GM19099 (cell line): Measurements from ENCODE around the gene CSRP1.

ENCODE experiments used
- POLR2A ChIP-seq: IDR thresholded peaks from 3 replicates; pipeline ENCODE4 v1.6.1; 2011; ENCODE audit warnings: low read depth; ENCODE audit not compliant: insufficient read length; ENCODE audit errors: extremely low read depth

Gene CSRP1

DNA sequence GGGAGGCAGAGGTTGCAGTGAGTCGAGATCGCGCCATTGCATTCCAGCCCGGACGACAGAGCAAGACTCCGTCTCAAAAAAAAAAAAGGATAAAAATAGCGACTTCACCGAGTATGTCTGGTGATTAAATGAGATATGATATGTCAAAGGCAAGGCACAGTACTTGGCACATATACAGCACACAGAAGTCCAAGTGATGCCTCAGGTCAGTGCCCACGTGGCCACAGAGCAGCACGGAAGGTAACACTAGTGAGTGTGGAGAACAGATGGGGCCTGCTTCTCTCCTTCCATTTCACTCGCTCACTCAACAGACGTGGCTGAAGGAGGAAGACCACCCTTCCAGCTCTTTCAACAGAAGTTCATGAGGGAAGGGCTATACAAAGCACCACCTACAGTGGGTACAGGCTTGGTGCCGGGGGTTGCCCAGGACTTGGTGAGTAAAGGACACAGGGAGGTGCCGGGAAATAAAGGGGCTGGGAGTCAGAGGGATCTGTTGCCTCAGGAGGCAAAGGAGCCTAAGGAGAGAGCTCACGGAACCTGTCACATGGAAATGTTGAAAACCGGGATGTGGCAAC, 8.9 kb downstream of the CSRP1 start:
- TF ChIP-seq POLR2A: no peak

DNA sequence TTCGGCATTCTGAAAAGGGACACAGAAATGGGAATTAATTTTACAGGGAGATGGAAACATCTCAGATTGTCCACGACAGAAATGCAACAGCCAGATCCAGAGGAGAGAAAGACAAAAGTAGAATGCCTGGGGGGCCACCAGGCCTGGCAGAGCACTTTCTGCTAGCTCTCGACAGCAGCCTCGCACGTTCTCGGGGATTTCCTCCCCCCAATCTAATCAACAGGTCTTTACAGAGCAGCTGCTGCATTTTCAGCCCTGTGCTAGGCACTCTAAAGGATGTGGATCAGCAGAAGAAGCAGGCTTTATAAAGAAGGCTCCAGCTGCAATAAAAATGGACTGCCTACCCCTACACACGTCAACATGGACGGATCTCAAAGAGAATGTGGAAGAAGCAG, 10.6 kb downstream of the CSRP1 start:
- no peak for TF ChIP-seq POLR2A

DNA sequence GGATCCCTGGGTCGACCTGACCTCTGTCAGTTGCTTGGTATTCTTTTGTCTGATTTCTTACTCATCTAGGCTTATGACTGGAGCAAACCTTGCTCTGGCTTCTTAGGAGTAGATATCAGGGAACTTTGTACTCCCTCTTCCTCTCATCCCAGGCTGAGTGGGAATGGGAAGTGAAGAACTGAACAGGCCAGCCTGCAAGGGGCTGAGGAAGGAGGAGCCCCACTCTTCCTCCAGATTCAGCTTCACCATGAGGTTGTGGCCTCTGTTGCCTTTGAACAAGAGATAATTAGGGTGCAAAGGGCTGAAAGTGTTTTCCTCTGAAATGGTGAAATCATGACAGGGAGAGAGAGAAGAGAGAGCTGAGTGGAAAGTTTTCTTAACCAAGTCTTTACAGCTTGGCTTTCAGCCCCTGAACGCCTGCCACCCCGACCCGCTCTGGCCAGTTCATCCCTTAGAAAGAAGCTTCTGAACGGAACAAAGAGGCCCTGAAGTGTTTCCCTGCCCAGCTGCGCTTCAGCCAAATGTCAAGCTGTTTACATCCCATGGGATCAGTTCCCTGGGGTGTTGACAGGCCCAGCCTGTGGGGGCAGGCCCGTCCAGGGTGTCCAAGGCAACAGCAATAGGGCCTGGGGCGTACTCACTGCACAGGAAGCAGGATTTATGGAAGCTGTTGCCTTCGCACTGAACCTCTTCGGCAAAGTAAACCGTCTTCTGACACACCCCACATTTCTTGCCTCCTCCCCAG, 11.2 kb downstream of the CSRP1 start:
- no peak for TF ChIP-seq POLR2A

DNA sequence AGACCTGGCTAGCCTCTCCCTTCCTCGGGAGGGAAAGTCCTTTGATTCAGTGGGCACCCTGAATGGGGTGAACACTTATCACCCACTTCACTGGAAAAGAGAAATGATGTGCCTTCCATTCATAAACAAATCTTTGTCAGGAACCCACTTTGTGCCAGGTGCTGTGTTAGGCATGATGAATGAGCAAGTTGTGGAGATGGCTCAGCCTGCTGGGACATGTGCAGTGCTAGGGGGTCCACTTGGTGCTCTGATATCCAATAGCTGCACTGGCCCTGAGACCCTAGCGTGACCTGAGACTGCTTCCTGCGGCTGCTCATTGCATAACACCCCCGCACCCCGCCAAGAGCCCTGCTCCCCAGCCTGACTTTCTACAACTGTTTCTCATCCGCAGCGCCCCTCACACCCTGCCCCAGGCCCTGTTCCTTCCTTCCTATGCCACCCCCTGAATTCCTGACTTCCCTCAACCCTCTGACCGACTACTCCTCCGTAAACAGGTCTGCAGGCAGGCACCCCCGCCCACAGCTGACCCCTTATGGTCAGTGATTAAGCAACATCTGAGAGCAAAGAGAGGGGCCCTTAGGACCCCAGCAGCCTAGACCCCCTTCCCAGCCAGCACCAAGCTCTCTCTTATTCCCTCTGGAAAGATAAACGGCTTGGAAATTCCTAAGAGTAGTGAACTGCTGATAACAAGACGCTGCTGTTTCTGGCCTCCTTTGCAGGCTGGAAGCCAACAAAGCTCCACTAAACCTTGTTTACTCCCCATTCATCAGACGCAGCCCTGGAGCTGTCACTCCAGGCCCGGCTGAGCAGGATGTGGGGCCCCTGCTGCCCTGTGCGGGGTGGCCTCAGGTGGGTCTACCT, 12.9 kb downstream of the CSRP1 start:
- no peak for TF ChIP-seq POLR2A

DNA sequence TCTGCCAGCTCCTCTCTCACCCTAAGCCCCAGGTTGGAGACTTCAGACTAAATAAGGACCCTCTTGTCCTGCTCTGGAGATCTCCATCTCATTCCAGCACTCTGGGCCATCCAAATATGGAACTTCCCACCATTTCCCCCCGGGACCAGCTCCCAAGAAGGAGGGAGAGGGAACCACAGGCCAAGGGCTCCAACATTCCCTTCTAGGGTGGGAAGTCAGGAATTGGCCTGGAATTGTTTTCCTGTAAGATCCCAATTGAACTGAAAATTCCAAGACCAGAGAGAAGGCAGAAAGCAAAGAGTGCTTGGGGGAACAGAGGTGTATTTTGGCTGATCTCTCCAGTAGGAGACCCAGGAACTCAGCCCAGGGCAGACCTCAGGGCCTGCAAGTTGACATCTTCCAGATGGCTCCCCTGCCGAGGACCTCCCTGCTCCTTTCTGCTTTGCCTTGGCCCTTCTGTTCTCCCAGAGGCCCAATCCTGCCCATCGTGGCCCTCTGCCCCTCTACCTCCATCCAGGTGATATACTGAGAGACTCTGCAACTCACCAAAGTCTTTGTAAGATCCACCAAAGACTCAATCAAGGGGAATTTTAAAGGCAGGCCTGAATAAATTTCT, 14.9 kb downstream of the CSRP1 start:
- TF ChIP-seq POLR2A: no peak

DNA sequence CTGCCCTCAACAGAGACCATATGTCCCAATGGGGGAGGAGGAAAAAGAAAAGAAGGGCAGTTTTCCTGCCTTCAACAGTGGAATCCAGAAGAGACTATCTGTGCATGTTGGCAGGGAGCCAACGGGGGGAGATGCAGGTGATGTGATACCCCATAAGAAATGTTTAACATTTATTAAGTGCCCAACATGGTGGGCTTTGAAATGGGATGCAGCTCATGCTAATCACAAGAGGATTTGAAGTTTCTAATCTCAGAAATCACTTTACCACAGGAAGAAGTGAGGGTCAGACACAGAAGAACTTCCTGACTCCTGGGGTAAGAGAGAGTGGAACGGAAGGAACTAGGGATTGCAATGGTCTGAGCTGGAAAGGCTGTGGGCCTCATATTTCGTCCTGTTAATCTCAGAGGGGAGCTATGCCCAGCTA, 16.2 kb downstream of the CSRP1 start:
- TF ChIP-seq POLR2A: no peak

DNA sequence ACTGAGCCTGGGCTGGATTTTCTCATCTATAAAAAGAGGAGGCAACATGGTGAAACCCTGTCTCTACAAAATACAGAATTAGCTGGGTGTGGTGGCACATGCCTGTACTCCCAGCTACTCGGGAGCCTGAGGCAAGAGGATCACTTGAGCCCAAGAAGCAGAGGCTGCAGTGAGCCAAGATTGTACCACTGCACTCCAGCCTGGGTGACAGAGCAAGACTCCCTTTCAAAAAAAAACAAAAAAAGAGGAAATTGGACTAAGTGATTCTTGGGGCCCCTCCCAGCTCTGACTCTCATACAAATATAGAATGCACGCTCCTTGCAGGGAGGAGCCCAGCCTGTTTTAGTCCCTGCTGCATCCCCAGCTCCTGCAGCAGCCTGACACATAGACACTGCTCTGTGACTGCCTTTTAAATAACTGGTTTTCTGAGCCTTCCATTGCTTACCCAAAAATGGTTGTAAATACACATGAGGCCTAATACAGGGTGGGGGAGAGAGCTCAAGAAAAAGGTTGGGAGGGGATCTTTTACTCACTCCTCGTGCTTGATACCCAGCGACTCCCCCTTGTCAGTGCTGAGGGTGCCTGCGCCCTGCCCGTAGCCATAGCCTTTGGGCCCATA, 17.2 kb downstream of the CSRP1 start:
- TF ChIP-seq POLR2A: no peak

DNA sequence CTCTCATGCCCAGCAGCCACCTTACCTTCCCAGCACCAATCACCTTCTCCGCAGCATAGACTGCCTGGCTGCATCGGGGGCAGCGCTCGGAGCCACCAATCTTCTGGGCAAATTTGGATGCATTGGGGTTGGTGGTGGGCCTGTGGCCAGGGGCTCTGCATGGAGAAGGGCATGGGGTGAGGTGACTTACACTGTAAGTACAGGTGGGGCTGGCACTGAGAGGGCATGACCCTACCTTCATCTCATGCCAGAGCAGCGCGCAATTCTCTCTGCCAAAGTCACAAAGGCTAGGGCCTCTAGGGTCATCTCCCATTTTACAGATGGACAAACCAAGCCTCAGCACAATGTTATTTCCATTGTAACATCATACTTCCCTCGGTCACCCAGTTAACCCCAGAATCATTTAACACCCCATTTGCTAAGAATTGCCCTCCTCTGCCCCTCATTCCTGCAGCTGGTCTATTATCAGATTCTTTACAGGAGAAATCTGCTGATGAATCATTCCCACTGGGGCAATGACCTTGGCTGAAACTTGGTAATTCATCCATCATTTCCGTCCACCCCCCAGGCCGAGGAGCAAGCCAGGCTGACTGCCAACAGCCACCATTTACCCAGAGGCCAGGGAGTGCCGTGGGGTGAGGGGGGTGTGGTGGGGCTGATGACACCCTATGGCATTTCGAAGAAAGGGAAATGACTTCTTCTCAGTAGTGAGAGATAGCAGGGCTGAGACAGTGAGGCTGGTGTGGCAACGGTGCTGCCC, 17.9 kb downstream of the CSRP1 start:
- TF ChIP-seq POLR2A: no peak

DNA sequence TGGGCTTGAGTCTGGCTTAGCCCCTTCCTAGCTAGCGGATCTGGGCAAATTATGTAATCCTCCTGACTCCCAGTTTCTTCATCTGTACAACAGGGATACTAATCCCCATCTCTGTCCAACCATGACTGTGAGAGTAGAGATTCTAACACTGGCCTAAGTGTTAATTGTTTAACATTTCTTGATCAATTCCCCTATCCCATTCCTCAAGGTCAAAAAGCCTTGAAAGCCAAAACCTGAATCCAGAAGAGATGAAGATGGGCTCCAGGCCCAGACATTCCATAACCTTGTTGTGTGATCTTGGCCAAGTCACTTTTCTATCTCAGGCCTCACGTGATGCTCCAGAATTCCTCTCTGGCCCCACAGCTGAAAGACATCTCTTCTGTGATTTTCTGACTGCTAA, 19.2 kb downstream of the CSRP1 start:
- no peak for TF ChIP-seq POLR2A

DNA sequence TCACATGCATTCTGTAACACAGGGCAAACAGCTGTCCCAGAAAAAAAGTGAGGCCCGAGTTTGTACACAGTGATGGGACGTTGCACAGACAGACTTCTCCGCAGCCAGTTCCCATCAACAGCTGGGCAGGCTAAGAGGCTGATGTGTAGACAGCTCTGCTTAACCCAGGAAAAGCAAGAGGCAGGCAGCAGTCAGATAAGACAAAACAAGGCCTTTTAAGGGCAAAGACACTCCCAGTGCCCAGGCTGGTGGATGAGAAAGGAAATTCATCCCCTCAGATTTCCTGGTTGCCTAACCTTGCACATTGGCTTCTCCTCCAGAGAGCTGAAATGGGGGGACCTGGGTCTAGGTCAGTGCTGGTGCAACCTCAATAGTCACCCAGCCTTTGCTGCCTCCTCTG, 20.7 kb downstream of the CSRP1 start:
- TF ChIP-seq POLR2A: no peak

DNA sequence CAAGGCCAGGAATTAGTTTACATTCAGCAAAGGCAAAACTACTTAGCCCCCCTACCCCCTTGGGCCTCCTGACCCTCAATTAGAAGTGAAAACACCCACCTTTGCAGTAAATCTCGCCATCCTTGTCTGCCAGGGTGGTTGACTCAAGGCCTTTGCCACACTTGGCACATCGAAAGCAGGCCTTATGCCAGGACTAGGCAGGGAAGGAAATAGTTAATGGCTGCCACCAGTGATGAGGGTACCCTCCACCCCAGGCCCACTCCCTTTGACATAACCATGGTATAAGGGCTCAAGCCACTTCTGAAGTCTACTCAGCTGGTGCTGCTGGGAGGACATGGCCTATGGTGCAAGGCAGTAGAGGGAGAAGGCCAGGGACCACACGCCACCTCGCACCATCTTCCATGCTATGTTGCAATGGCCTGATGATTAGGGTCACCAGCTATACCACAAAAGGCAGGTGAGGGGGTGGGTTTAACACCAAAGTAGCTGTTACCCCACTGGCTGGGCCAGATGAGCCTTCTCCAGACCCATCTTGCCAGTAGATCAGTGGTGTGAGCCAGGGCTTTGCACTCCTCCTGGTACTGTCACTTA, 21.6 kb downstream of the CSRP1 start:
- TF ChIP-seq POLR2A: no peak

DNA sequence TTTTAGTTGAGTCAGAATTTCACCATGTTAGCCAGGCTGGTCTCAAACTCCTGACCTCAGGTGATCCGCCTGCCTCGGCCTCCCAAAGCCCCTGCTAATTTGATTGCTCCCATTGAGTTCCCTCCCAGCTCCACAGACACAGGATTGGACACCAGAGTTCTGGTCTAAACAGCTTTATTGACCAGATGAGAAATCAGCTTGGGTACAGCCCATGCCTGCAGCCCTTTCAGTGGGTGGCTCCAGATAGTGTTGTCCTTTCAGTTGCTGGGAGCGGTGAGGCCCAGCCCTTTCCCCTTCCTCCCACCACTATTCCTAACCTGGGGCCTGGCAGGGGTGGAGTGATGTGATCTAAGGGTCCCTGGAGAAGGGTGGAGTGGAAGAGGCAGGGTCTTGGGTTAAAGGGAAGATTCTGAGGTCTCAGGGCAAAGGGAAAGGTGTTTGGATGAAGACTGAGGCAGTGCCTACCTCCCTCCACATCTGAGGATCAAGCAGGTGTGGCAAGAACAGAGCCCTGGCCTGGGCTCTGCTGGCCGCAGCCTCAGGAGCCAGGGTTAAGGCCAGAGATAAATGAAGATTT, 23.5 kb downstream of the CSRP1 start:
- TF ChIP-seq POLR2A: no peak

DNA sequence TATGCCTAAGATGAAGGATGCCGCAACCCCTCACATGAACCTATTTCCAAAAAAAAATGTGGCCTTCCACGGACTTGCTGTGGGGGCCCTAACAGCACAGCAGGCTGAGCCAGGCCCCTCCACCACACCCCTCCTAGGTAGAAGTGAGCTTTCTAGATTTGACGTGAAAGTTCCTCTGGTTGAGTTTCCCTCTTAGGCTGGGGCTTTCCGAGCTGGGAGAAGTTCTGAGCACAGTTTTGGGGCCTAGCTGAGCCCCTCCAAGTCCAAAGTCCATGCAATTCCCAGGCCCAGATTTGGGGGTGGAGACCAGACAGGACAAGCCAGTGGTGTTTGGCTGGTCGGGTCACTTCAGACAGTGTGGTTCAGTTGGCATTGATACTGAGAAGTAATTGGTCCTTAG, 24.2 kb downstream of the CSRP1 start:
- TF ChIP-seq POLR2A: no peak
